Liver (tissue), 3 donors: Measurements from ENCODE around the gene SMYD4.

ENCODE experiments used
- TAF1 ChIP-seq: conservative IDR thresholded peaks from 2 replicates; pipeline ENCODE4 v1.6.1; 2016; ENCODE audit warnings: antibody characterized with exemption, mild to moderate bottlenecking
- YY1 ChIP-seq: IDR thresholded peaks from 2 replicates; pipeline ENCODE4 v1.6.1; 2016; ENCODE audit warnings: antibody characterized with exemption, mild to moderate bottlenecking
- TF ChIP-seq, protein P1 (sequence below): fragments of 150-350 bp; IDR thresholded peaks from 2 replicates; pipeline ENCODE4 v1.5.1; 2017; ENCODE audit warnings: improper control_type of control experiment, low read depth, low read length; ENCODE audit not compliant: missing input control
- donor health status: healthy.
- donor health status: healthy.

DNA sequence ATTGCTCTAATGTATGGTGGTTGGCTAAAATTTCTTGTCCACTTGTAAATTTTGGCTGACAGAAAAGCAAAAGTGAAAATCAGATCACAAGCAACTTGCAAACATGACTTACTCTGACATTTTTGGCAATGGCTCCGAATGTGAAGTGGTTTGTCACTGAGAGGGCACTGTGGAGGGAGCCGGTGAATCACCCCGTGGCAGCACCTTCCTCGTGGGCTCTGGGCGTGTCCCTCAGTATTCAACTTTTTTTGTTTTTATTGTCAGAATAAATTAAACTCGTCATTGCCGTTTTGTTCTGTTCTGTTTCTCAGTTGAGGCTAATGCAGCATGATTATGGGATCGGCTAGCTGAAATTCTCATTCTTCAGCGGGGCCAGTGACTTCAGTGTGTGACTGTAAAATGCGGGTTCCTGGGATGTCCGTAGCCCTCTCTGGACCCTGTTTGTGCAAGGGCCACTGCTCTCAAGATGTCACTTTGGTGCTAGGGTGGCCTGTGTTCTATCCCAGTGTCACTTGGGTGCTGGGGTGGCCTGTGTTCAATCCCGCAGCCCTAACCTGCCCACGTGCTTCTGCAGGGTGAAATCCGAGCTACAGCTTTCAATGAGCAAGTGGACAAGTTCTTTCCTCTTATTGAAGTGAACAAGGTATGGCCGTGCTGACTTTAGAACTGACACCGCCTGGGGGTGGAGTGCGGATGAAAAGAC is 48.9 kb upstream of the SMYD4 start:
- TF ChIP-seq TAF1 (no peak), YY1 (no peak)
- TF ChIP-seq, protein P1, sequence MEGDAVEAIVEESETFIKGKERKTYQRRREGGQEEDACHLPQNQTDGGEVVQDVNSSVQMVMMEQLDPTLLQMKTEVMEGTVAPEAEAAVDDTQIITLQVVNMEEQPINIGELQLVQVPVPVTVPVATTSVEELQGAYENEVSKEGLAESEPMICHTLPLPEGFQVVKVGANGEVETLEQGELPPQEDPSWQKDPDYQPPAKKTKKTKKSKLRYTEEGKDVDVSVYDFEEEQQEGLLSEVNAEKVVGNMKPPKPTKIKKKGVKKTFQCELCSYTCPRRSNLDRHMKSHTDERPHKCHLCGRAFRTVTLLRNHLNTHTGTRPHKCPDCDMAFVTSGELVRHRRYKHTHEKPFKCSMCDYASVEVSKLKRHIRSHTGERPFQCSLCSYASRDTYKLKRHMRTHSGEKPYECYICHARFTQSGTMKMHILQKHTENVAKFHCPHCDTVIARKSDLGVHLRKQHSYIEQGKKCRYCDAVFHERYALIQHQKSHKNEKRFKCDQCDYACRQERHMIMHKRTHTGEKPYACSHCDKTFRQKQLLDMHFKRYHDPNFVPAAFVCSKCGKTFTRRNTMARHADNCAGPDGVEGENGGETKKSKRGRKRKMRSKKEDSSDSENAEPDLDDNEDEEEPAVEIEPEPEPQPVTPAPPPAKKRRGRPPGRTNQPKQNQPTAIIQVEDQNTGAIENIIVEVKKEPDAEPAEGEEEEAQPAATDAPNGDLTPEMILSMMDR = no peak
